Measurements from ENCODE around the gene CUX1.
"Not testable (repeated sequence)": the region's sequence is repeated elsewhere in the genome, so short reads cannot be mapped to it uniquely, and the experiment has no call there.

CUX1 gene

DNA sequence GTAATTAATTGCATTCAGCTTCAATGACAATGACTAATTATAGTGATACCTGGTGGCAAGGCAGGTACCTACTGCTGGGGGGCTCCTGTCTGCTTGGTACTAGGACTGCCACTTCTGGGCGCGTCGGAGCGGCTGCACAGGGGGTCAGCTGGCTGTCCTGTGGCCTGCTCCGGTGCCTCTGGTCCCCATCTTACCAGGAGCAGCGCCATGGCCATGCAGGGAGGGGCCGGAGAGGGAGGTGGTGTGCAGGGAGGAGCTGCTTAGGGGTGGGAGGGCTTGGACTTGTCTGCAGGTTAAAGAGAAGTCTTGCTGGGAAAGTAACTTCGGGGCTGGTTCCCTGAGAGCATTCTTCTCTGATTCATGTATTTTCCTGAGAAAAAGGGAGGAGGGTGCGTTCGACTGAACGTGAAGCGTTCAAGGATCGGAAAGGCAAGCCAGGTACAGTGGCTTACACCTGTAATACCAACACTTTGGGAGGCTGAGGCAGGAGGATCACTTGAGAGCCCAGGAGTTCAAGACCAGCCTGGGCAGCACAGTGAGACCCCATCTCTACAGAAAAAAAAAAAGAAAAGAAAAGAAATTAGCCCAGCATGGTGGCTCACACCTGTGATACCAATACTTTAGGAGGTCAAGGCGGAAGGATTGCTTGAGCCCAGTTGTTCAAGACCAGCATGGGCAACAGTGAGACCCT is 15.4 kb downstream of the CUX1 start:
- TF ChIP-seq, protein P1, sequence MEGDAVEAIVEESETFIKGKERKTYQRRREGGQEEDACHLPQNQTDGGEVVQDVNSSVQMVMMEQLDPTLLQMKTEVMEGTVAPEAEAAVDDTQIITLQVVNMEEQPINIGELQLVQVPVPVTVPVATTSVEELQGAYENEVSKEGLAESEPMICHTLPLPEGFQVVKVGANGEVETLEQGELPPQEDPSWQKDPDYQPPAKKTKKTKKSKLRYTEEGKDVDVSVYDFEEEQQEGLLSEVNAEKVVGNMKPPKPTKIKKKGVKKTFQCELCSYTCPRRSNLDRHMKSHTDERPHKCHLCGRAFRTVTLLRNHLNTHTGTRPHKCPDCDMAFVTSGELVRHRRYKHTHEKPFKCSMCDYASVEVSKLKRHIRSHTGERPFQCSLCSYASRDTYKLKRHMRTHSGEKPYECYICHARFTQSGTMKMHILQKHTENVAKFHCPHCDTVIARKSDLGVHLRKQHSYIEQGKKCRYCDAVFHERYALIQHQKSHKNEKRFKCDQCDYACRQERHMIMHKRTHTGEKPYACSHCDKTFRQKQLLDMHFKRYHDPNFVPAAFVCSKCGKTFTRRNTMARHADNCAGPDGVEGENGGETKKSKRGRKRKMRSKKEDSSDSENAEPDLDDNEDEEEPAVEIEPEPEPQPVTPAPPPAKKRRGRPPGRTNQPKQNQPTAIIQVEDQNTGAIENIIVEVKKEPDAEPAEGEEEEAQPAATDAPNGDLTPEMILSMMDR (conservative IDR thresholded peaks at IDR 0.05) = no peak
- 0 out of 2 replicates have a peak overlapping the region, but pooled peaks have one; percentile 11 for H3K27ac ChIP-seq

DNA sequence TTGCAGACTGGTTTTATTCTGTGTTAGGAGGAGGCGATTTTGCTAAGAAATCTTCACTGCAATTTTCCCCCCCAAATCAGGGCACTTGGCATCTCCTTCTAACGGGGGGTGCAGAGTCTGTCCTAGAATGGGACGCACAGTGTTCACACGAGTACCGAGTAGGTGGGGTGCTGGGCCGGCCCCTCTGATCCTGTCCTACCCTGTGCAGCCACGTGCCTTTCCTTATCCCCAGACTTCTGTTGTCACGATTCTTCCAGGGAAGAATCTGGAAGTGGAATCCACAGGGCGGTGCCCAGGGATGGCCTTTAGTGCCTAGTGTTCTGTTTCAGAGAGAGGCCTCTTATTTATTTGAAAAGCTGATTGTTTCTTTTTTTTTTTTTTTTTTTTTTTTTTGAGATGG is 16.4 kb downstream of the CUX1 start:
- 0 out of 2 replicates have a peak overlapping the region, but pooled peaks have one; percentile 11 for H3K27ac ChIP-seq
- TF ChIP-seq, protein P1 (conservative IDR thresholded peaks at IDR 0.05) = no peak

DNA sequence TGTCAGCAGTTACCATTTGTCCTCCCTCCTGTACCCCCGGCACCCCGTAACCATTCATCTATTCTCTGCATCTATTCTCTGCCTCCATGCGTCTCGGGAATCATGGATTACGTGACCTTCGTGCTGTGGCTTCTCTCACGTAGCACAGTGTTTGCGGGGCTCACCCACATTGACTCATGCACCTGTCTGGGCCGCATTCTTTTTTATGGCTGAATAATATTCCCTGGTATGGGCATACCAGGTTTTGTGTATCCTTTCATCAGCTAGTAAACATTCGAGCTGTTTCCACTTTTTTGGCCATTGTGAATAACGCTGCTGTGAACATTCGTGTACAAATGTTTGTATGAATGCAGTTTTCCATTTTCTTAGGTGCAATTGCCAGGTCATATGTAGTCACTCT is 17.7 kb downstream of the CUX1 start:
- TF ChIP-seq, protein P1 (conservative IDR thresholded peaks at IDR 0.05) = no peak
- no peak overlapping the region for H3K27ac ChIP-seq

DNA sequence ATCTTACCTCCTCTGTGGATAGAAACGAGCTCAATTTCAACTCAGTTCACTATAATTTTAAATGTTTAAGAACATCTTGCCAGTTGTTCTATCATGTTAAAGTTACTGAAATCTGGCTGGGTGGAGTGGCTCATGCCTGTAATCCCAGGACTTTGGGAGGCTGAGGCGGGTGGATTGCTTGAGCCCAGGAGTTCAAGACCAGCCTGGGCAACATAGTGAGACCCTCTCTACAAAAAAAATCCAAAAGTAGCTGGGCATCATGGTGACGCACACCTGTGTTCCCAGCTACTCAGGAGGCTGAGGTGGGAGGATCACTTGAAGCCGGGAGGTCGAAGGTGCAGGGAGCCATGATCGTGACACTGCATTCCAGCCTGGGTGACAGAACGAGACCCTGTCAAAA is 20.0 kb downstream of the CUX1 start:
- not testable (repeated sequence) for H3K27ac ChIP-seq

DNA sequence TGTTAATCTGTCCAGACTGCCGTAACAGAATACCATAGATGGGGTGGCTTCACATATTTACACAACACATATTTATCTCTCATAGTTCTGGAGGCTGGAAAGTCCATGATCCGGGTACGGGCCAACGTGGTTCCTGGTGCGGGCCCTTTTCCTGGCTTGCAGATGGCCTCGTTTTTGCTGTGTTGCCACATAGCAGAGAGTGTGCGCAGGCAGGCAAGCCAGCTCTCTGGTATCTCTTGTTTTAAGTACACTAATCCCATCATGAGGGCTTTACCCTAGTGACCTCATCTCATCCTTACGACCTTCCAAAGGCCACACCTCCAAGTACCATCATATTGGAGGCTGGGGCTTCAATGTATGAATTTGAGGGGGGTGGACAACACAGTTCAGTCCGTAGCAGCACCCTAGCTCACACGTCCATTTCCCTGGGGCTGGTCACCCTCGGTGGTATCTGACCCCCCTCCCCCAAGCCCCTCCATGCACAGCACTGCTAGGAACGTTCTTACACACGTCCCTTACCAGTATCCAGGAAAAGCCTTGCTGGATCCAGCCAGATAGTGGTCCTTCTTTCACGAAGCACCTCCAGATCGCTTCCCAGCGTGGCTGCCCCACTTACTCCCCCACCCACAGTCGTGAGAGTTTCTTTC is 21.5 kb downstream of the CUX1 start:
- TF ChIP-seq, protein P1 (conservative IDR thresholded peaks at IDR 0.05) = no peak
- H3K27ac ChIP-seq = no peak overlapping the region

DNA sequence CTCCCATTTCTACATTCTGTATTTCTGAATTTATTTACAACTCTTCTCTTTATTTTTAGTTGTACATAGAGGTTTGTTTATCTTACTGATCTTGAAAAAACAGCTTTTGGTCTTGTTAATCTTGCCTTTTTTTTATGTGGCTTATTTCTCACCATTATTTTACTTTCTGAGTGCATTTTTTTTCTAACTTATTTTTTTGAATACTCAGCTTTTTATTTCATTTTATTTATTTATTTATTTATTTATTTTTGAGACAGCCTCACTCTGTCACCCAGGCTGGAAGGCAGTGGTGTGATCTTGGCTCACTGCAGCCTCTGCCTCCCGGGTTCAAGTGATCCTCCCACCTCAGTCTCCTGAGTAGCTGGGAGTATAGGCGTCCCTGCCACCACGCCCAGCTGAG is 23.9 kb downstream of the CUX1 start:
- TF ChIP-seq, protein P1 (conservative IDR thresholded peaks at IDR 0.05) = no peak
- H3K27ac ChIP-seq = no peak overlapping the region

DNA sequence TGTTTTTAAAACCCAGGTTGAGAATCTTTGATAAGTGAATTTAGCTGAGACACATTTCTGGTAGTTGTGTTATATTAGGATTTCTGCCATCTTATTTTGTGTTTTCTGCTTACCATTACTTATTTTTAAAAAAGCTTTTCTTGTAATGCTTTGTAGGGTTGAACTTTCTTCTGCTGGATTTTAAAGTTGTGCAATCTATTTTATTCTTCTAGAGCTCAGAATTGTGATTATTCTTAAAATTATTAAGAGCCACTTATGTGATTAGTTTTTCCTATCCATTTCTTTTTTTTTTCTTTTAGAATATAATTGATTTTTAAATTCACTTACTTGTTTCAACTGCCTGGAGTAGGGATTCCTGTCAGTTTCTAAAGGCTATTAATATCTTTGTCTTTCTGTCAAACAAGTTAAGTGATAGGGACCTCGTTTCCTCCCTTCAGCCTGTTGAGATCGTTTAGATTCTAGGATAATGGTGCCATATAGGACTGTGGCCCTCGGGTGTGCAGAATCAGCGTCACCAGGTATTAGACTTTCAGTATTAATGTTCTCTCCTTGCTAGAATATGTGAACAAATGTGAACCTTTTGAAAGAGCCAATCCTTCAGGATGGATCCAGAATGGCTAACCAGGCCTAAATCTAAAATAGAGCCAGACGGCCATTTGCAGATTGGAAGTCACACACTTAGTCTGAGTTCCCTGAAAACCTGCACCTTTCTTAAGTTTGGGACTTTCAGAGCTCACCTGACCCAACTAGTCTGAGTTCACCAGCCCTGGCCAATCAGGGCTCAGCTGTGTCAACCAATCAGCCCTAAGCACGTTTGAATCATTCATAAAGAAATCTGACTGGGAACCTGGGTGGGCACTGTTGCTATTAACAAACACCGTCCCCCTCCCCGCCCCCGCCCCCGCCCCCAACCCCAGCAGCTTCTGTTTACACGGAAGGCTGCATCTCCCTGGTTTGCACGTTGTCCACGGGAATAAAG is 26.2 kb downstream of the CUX1 start:
- TF ChIP-seq, protein P1 (conservative IDR thresholded peaks at IDR 0.05) = no peak
- no peak overlapping the region for H3K27ac ChIP-seq

Data from VCaP (cell line).